Spleen (tissue), 7 donors: ENCODE results near the gene PDE4B.

ENCODE experiments used
- CTCF ChIP-seq, 11 experiments: fragments of 200-600 bp in 7 of 11; fragments of 450-650 bp in 4 of 11; sonication (generic) in 4 of 11; IDR thresholded peaks in 8 of 11; conservative IDR thresholded peaks in 3 of 11; 1 replicate in 7 of 11; 2 replicates in 4 of 11; pipeline versions ENCODE4 v1.4.0 to v1.8.0; 2016 to 2021; ENCODE audit warnings: antibody characterized with exemption in 11 of 11, inconsistent platforms in 4 of 11, mild to moderate bottlenecking in 1 of 11
- POLR2A ChIP-seq, 3 donors: fragments of 450-650 bp; IDR thresholded peaks; one replicate each; pipeline ENCODE4 v1.5.1; 2017; ENCODE audit warnings: antibody characterized with exemption in 3 of 3, mild to moderate bottlenecking in 1 of 3
- POLR2AphosphoS5 ChIP-seq, 3 donors: sonication (generic); formaldehyde crosslinking; IDR thresholded peaks; one replicate each; pipeline ENCODE4 v1.5.1; 2017; ENCODE audit warnings: antibody characterized with exemption in 3 of 3
- donor health status: DM: no; HTN: no; CAD: no; lungs with moderate emphysema.
- donor health status: DM: no; HTN: no; CAD: no.
- donor health status: DM: no; HTN: no; CAD: no.

- no peak for TF ChIP-seq CTCF (IDR thresholded peaks at IDR 0.05 in 8 of 11, conservative IDR thresholded peaks at IDR 0.05 in 3 of 11)
- no peak for TF ChIP-seq POLR2A (IDR thresholded peaks at IDR 0.05)
- TF ChIP-seq POLR2AphosphoS5 (IDR thresholded peaks at IDR 0.05): no peak
Observed at GRCh38 chr1:65804584-65804983, 11.9 kb downstream of the PDE4B start.
